GM19043 (cell line): ENCODE results near the gene TRPV6.
A peak's percentile ranks its signal among the peaks of the same experiment; 100 is the strongest.

Source experiments
- ATAC-seq: cut with Tn5 transposase; IDR thresholded peaks from one replicate; pipeline ENCODE4 v1.9.1; 2021; ENCODE audit warnings: low read depth; ENCODE audit not compliant: unreplicated experiment

The TRPV6 gene

DNA sequence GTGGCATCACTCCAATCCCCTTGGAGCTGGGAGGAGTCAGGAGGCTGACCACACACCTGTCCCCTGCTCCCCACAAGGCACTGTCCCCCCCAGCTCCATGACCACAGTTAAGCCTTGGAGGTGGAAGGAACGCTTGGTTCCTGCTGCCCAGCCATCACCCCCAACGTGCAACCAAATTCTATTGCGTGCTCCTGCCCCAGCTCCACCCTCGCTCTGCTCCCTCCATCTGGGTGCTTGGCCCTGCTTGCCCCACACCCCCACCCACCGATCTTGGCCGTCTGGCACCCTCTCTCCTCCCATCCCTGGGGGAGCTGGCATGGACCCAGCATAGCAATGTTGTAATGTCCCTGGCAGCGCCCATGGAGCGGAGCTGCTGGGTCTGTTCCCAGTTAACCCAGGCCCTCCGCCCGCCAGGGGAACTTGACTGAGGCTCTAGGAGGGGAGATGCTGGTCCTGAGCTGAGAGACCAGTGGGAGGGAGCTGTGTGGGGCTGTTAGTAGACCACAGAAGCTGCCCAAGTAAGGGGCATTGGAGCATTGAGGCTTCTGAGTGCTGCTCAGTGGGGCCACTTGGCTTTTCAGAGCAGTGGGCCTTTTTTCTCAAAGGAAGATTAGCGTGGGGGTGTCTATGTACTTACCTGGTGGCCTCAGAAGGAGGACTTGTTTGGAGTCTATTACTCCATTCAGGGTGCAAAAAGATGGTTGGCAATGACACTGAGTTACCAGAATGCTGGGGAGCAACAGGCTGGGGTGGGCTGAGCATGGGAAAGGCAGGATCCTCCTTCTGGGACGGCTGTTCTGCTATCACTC lies 29.6 kb downstream of the TRPV6 start:
- no peak for ATAC-seq

DNA sequence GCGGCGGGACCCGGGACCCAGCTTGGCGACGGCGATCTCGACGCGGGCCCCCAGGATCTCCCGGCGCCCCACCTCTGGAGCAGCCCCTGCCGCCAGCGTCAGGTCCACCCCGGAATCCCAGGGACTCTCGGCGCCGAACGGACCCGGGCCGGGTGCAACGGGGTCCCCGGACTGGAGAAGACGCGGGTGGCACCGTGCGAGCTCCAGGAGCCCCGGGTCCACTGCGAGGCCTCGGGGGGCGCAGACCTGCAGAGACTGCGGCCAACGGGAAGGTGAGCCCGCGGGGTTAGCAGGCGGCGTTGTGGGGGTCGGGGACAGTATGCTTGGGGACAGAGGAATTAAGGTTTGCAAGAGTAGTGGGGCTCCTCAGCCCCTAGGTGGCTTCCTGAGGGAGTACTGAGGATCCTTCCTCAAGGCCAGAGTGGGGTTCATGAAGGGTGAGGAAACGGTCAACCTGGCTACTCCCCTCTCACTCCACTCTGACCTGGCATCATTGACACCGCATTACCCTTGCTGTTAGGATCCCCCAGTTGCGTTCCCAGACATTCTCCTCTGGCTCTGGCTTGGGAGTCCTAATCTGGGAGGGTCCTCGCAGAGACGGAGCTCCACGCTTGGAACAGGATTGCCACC lies 30.3 kb downstream of the TRPV6 start:
- ATAC-seq = peak; percentile 11

DNA sequence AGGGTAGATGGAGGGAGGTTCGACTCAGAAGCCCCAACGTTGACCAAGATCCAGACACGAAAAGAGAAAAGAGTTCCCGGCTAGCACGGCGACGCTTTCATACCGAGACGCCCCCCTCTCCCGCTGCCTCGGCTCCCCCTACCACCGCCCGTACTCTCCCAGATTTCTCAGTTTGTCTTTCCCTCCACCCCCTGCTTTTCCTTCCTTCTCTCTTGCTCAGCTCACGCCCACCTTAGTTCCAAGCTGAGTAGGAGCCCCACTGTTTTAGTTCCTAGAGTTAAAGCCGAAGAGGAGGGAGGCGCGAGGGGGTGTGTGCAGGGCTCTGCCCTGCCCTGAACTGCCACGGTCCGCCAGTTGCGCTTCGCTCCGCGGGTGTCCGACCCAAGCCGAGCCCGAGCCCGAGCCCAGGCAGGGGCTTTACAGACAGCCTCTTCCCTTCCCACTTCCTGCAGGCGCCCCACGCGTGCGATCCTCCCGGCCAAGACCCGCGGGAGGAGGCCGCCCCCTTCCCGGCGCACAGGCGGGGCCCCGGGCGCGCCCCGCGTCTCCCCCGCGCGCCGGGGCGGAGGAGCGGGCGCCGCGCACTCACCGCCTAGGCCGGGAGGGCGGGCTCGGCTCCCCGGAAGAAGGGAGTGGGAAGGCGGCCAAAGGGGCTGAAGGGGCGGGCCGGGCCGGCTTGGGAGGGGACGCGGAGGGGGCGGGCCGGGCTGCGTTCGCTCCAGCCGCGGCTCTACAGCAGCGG lies 31.0 kb downstream of the TRPV6 start, which contains the start of gene EPHB6:
Gene EPHB6, plus strand, starts transcription at position 705 of the 742 bp plus-strand sequence. CDS start 8,152 bp downstream, outside the sequence.
- ATAC-seq = peak; percentile 53

DNA sequence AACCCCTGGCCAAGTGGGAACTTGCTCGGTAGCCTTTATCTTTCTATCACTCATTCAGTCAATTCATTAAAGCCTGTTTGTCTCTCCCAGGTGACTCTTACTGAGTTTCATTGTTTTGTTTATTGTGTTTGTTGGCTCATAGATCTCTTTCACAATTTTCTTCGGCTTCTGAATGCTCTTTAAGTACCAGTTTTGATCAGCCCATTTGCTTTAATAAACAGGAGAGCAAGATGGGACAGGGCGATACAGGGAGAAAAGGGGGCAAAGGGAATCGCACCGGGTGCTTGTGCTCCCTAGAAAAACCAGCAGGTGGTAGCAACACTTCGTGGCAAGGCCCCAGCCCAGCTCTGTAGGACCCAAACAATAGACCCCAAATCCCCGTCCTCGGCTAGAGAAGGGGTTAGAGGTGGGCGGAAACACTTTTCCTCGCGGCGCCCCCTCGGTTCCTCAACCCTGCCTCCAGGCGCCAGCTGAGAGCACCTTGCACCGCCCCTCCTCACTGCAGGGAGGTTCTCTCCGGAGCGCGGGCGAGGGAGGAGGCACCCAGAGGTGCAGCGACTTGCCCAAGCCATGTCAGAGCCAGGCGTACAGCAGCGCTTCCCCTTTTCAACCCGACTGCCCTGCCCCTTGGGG lies 31.7 kb downstream of the TRPV6 start:
- ATAC-seq = peak; percentile 71

DNA sequence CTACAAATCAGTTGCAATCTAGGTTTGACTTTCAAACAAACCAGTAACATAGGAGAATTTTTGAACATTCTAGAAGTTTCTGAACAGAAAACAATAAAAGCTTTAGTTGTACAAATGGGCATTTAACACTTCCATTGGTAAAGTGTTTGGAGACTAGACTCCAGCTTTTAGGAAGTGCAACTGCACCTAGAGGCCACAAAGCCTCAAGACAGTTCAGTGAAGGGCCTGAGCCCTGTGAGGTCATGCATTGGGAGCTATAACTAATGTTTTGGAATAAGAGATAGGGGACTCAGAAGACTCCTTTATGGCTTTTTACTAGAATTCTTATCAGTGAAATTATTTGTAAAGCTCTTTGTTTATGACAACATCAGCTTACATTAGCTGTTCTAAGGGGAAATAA lies 33.6 kb downstream of the TRPV6 start:
- no peak for ATAC-seq

DNA sequence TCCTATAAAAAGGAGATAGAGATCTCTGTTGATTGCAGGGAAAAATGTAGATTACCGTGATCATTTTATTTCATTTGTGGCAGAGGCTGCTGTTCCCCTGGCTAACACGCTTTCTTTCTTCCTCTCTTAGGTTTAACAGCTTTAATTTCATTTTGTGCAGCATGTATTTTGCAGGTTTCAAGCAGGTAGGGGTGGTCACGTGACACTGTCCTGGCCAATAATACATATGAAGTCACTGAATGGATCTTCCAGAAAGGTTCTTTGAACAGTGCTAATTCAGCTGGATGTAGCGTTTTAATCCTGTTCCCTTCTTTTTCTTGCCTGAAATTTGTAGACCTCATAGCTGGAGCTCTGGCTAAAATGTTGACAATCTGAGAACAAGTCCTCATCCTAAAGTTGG lies 34.3 kb downstream of the TRPV6 start:
- no peak for ATAC-seq

DNA sequence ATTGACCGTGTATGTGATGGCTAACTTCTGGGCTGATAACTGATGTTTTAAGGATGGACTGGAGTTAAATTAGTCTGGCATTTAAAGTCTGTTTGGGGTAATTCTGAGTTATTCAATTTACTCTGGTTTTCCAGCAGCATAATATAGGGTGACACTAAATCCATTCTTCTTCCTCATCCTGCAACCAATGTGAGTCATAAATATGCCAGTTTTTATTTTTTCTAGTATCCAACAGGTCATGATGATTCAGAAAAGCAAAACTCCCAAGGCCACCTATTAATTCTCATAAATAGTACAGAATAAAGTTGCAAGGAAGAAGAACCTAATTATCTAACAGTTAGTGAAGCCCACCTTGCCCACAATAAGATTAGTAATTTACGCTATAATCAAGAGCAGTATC lies 38.2 kb downstream of the TRPV6 start:
- no peak for ATAC-seq

DNA sequence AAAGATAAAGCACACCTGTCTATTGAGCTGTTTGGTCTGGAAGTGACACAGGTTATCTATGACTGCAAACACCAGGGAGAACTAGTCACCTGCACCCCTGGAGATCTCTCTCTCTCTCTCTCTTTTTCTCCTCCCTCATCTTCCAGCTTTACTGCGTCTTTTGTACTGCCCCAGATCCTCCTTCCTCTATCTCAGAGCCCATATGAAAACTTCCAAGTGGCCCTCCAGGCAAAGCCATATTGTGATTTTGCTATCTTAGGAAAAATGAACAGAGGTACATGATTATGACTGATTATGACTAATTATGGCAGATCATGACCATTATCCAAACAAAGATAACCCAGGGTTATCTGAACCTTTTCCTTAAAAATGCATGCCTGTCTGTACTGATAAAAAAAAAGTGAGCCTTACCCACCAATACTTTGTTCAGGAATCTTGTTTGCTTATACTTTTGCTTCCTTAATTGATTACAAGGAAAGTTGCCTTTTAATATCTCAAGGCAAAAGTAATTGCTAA lies 43.2 kb downstream of the TRPV6 start:
- ATAC-seq = no peak

DNA sequence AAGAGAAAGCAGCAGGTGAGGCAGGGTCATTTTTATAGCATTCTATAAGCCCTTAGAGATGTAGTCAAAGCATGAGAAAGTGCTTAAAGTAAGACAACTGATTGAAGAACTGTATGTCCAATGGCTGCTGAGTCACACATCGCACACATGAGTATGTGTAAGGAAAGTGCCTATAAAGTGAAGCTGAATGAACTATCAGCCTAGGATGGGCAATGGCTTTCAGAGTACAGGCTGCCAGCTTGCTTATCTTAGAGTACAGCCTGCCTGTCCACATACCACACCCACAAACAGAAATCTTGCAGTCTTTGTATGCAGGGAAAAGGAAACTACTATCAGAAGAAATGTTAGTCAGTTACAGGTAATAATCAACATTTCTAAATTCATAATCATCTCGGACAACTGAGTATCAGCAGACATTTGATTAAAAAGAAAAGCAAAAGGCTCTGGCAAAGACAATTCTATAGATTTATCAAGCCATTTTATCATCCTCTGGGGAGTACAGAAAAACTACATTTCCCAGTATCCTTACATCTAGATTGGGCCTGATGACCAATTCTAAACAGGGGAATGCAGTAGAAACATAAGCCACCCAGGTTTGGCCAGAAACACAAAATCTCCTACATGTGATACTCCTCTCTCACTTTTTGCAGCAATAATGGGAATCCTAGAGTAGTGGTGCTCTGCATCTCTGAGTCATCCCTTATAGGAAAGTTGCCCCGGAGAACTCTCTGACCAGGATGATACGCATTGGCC lies 46.9 kb downstream of the TRPV6 start:
- no peak for ATAC-seq

DNA sequence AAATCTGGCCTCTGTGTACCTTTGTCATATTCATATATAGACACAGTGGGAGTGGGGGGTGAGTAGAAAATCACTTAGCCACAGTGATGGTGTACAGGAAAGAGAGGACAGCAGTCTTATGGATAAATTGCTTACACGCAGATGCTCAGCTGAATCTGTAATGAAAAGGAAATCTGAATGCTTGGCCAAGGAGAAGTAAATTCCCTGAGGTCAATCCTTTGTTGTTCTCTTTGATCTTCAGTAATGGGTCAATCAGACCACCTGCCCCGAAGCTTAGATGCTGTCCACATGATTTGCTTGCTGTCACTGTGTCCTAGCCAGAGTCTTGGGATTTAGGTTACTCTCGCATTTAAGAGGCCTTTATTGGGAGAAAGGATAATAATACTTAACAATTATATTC lies 49.1 kb downstream of the TRPV6 start:
- no peak for ATAC-seq

DNA sequence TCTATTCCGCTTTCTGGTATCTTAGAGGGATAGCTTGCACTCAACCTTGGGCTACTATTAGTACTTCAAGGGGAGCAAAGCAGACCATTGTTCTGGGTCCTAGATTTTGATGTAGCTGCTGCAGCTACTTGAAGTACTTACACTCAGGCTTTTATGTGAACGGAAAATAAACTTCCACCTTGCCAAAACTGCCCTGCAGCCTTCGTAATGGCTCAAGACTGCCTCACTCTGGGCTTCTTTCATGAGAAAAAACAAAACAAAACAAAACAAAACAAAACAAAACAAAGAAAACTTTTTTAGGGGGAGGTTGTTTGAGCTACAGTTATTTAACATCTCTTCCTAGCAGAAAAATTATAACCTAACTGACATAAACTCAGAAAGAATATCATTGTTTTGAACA lies 50.1 kb downstream of the TRPV6 start:
- ATAC-seq = no peak

DNA sequence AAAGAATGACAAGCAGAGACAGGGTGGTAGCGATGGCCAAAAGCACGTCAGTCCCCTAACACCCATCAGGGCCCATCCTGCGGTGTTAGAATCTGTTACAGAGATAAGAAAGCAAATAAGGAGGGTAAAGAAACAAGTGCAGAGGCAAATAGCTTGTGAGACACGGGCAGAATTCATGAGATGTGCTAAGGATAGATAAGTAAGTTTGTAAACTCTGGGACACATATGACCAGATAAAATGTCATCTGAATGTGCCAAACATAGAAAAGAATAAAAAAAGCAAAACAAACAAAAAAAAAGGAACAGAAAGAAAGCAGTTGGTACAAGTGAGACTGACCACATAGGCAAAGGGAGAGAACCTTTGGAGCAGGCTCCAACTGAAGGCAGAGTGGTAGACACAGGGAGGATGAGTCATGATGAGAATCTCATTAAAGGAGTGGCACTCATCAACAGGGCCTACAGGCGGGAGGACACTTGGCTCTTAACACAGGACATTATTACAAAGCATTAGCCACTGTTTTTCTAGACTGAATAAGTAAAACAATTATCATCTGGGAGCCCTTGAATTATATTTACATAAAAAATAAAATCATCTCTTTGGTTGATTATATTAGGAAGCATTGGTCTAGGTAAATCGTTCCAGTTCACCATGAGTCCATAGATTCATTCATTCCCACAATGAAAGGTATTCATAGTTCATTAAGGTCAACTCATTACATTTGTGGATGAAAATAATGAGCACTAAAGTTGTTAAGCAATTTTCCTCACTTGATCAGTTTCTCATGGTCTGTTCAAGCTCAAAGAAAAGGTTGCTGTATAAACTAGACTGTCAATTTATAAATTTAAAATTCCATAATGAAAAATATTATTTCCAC lies 52.1 kb downstream of the TRPV6 start:
- ATAC-seq = peak; percentile 79

DNA sequence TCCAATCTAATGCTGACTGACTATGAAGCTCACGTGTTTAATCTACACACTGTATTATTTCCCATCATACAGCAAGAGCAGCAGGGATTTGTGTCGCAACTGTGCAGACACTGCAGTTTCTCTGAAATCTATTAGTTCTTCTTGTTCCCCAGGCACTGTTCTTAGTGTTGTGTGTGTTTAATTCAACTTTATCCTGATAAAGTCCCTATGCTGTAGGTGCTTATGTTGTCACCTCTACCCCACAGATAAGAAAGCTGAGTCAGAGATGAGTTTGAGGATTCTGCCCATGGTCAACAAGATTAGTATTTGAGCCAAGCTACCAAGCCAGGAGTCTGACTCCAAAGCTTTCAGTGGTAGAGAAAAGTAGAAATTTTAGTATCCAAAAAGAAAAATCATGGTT lies 53.1 kb downstream of the TRPV6 start:
- no peak for ATAC-seq

DNA sequence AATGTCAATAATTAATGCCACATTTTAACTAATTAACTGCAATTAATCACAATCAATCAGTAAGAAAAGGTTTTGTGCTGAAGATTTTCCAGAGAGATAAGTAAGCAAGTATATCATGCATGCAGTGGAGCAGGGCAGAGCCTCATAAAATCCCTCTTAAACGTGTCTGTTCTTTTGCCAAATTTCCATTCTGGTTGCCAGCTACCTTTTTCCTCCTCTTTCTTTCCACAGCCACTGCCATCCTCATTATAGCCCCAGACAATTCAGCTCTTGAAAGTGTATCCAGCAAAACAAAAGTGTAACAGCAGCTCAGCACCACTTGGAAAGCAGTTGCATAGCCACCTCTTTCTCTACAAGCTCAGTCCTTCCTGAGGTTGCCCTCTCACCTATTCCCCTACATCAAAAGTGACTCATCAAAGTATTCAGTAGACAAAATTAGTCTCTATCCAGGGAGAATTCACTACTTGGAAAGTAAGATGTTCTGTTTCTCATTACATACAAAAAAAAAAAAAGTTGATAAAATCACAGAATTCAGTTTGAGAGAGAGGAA lies 57.5 kb downstream of the TRPV6 start:
- no peak for ATAC-seq

DNA sequence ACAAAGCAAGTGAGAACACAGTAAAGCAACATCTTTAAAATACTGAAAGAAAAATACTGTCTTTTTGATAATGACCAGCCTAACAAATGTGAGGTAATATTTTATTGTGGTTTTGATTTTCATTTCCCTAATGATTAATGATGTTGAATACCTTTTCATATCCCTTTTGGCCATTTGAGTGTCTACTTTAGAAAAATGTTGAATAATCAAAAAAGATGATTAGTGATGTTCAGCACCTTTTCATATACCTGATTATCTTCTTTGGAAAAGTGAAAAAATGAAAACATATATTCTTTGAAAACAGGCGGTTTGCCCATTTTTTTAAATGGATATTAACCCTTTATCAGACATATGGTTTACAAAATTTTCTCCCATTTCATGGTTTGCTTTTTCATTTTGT lies 62.8 kb downstream of the TRPV6 start:
- ATAC-seq = no peak
